BJ (cell line): ENCODE data around the gene ARHGAP4. TPM values are rescaled to one million over a fixed set of nuclear protein-coding genes. Genes with fewer than 3 reads are reported as not detected.

Source experiments
- CTCF ChIA-PET: fragments of 350-600 bp; formaldehyde crosslinking; extraction: SDS; loops from one replicate; lab custom pipeline; 2021; ENCODE audit warnings: antibody characterized with exemption, inconsistent platforms; lab: Yijun Ruan, JAX
- POLR2A ChIA-PET: fragments of 300-600 bp; sonication (Branson Sonifier 250); formaldehyde crosslinking; extraction: SDS; loops from one replicate; lab custom pipeline; 2021; ENCODE audit warnings: antibody characterized with exemption; lab: Charles Lee
- DNase-seq: peaks from one replicate; pipeline ENCODE4 v3.0.0-alpha.2; 2011; ENCODE audit warnings: low read depth
- H3K27me3 ChIP-seq: 2 replicates; pipeline ENCODE4 v1.6.0; 2011; ENCODE audit warnings: low read length; ENCODE audit not compliant: control insufficient read depth, insufficient read depth
- H3K36me3 ChIP-seq: 2 replicates; pipeline ENCODE4 v1.5.1; 2011; ENCODE audit warnings: low read length; ENCODE audit not compliant: control insufficient read depth, insufficient read depth
- H3K4me3 ChIP-seq: 2 replicates; pipeline ENCODE4 v1.5.1; 2011; ENCODE audit warnings: low read depth, mild to moderate bottlenecking, control low read depth, low read length
- polyA plus RNA-seq: library from polyadenylated mRNA; depleted of rRNA; stranded (reverse); fragments of >200 nt; gene quantifications from 2 replicates; pipeline ENCODE4 v1.2.3, GENCODE V29; 2011
- TF ChIP-seq, protein P1 (sequence below): IDR thresholded peaks from 2 replicates; pipeline ENCODE4 v1.5.1; 2011; ENCODE audit warnings: low read depth, mild to moderate bottlenecking, control low read depth, inconsistent platforms, low read length, moderate library complexity; ENCODE audit not compliant: insufficient read depth

ARHGAP4 gene
- polyA plus RNA-seq, 1 experiment: 0.82 TPM

DNA sequence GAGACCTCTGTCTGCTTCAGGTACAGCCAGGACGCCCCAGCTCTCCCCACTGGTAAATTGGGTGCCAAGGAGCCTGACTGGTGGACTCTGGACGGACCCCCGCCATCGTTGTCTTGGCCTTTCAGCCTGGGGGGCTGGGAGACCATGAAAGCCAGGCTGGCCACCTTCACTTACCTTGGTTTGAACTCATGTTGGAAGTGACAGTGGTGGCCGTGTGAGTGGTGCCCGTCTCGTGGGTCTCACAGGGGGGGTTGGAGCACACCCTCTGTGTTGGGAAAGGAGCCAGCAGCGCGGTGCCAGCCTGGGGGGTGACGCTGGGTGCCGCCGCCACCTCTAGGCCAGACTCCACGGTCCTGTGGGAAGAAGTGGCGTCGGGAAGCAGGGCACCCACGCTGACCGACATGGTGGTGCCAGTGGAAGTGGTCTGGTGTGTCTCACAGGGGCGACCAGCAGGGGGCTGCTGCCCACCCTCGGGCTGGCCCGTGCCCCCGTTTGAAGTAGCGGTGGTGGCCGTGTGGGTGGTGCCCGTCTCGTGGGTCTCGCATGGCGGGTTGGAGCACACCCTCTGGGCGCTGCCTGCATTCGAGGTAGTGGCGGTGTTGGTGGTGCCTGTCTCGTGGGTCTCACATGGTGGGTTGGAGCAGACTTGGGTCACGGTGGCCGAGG is 28.0 kb upstream of the ARHGAP4 start:
- no peak for DNase-seq

DNA sequence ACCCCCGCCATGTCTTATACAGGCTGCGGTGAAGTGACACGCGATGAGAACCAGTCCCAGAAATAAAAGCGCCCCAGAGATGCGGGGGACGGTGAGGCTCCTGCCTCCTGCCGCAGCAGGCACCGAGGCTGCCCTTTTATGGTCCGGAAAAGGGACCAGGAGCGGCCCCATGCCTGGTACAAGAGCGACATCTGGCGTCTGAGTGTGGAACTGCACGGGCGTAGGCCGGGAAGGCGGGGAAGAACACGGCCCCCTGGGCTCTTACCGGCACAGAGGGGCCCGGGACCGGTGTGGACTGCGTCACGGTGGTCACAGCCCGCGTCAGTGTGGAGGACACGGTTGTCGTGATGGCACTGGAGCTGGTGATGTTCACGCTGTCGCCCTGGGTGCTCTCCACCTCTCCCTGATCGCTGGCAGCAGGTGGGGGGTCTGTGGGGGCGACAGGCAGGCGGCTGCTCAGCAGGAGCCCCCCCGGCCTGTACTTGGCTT is 27.3 kb upstream of the ARHGAP4 start:
- ChIA-PET CTCF (interaction anchor here (0.6 to 2.0 kb wide), 5 partner anchors 13 to 285 kb away, joined by 3 to 10 read pairs (median 3); no protein-coding TSS in a partner anchor), POLR2A (no interaction called here)
- TF ChIP-seq, protein P1, sequence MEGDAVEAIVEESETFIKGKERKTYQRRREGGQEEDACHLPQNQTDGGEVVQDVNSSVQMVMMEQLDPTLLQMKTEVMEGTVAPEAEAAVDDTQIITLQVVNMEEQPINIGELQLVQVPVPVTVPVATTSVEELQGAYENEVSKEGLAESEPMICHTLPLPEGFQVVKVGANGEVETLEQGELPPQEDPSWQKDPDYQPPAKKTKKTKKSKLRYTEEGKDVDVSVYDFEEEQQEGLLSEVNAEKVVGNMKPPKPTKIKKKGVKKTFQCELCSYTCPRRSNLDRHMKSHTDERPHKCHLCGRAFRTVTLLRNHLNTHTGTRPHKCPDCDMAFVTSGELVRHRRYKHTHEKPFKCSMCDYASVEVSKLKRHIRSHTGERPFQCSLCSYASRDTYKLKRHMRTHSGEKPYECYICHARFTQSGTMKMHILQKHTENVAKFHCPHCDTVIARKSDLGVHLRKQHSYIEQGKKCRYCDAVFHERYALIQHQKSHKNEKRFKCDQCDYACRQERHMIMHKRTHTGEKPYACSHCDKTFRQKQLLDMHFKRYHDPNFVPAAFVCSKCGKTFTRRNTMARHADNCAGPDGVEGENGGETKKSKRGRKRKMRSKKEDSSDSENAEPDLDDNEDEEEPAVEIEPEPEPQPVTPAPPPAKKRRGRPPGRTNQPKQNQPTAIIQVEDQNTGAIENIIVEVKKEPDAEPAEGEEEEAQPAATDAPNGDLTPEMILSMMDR: peak; percentile 90
- no peak for DNase-seq
- Histone ChIP-seq H3K27me3 (no peaks in the 10 kb centered on the region), H3K36me3 (peaks cover 34% of the 10 kb centered on the region), H3K4me3 (no peak overlapping the region)

More for the DNA sequence above, 28.0 kb upstream of the ARHGAP4 start:
- Histone ChIP-seq H3K4me3 (no peak overlapping the region), H3K27me3 (no peaks in the 10 kb centered on the region), H3K36me3 (peaks cover 35% of the 10 kb centered on the region)
- ChIA-PET CTCF (interaction anchor here (0.6 to 2.0 kb wide), 2 partner anchors 16 to 187 kb away, joined by 3 to 10 read pairs; no protein-coding TSS in a partner anchor), POLR2A (no interaction called here)
- TF ChIP-seq, protein P1: no peak

DNA sequence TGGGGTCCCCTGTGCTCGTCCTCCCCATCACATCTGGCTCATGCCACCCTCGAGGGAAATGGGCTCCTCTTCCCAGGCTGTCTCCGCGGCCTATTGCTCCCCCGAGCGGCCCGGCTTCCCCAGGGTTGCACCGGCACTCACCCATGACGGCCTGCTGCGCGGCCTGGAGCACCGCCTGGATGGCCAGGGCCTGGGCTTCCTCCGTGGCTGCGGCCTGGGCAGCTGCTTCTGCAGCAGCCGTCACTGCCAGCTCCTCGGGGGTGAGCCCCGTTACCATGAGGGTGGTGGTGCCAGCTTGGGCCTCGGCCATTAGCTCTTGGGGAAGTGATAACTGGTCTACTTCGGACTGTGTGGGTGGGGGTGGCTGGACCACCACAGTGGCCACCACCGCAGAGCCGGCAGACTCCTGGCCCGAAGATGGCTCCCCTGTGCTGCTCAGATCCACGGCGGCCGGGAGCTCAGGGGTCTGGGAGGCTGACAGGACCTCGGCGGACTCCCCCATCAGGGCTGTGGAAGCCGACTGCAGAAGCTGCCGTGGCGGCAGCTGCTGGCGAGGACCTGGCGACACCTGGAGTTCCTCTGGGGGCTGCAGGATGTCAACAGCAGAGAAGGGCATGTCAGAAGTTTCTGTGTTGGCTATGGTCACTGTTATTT is 26.4 kb upstream of the ARHGAP4 start:
- peaks cover 35% of the 10 kb centered on the region for H3K36me3 ChIP-seq

DNA sequence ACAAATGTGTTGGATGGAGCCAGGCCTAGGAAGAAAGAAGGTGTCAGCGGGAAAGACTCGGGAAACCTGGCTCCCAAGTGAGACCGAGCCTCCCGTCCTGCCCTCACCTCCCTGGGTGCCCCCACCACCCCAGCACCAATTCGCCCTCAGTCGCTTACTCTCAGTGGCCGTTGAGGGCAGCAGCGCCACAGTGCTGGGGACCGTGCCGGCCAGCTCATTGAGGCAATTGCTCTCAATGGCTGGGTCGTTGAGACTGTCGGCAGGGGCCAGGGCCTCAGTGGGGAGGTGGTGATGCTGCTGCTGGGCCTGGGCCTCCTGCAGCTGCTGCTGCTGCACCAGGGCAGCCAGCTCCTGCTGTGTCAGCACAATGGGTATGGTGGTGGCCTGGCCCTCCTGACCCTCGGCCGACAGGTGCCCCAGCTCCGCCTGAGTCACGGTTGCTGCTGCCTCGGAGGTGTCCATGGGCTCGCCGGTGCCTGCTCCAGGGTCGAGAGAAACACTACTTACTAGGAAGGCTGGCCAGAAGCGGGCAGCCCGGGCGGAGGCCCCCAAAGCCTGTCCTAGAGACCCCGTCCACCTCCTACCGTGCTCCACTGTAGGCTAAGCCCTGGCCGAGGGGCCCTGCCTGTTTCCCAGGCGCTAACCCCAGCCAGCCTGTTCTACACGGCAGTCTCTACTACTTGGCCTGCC is 25.8 kb upstream of the ARHGAP4 start:
- H3K27me3 ChIP-seq: no peaks in the 10 kb centered on the region
- POLR2A ChIA-PET: no interaction called here
- no peak overlapping the region for H3K4me3 ChIP-seq
- no peak for DNase-seq
- H3K36me3 ChIP-seq: peaks cover 34% of the 10 kb centered on the region
- TF ChIP-seq, protein P1: no peak
- CTCF ChIA-PET: interaction anchor here (2.0 kb wide), 1 partner anchor 185 kb away, joined by 10 read pairs; no protein-coding TSS in a partner anchor

More for the DNA sequence above, 26.4 kb upstream of the ARHGAP4 start:
- ChIA-PET CTCF (interaction anchor here (0.6 to 2.0 kb wide), 4 partner anchors 14 to 285 kb away, joined by 3 to 10 read pairs (median 3); no protein-coding TSS in a partner anchor), POLR2A (no interaction called here)
- Histone ChIP-seq H3K27me3 (no peaks in the 10 kb centered on the region), H3K4me3 (no peak overlapping the region)
- DNase-seq: no peak
- TF ChIP-seq, protein P1: no peak
